Subcutaneous adipose tissue (tissue), 4 donors: ENCODE results near the gene GALNT8. TPM values are rescaled to one million over a fixed set of nuclear protein-coding genes. Genes with fewer than 3 reads are reported as not detected.

ENCODE experiments used
- total RNA-seq, 4 donors: library from RNA; depleted of rRNA; stranded (reverse); fragments of >200 nt; gene quantifications; one replicate each; pipeline ENCODE4 v1.1.0, GENCODE V29; 2016
- TF ChIP-seq, protein P1 (sequence below): fragments of 450-650 bp; IDR thresholded peaks from one replicate; pipeline ENCODE4 v1.5.1; 2016; ENCODE audit warnings: low read depth, mild to moderate bottlenecking, control low read depth, antibody characterized with exemption, moderate library complexity

Gene GALNT8
- total RNA-seq, 4 donors from 2014 or later: 0.33 to 3.3 (median 1.3) TPM

DNA sequence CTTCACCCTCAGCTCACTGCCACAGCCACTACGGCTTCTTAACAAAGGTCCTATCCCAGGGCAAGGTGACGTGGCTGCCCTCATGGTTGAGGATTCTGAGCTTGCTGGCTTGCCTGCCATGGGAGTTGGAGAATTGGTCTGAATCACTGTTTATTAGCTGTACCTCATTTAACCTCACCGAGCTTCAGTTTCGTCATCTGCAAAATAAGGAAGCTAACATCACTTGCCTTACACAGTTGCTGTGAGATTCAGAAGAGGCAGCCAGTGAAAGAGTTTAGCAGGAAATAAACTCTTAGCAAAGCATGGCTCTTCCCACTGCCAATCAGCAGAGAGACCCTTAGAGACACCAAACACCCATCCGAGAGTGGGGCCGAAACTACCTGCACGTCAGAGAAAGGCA is 99.5 kb downstream of the GALNT8 start:
- TF ChIP-seq, protein P1, sequence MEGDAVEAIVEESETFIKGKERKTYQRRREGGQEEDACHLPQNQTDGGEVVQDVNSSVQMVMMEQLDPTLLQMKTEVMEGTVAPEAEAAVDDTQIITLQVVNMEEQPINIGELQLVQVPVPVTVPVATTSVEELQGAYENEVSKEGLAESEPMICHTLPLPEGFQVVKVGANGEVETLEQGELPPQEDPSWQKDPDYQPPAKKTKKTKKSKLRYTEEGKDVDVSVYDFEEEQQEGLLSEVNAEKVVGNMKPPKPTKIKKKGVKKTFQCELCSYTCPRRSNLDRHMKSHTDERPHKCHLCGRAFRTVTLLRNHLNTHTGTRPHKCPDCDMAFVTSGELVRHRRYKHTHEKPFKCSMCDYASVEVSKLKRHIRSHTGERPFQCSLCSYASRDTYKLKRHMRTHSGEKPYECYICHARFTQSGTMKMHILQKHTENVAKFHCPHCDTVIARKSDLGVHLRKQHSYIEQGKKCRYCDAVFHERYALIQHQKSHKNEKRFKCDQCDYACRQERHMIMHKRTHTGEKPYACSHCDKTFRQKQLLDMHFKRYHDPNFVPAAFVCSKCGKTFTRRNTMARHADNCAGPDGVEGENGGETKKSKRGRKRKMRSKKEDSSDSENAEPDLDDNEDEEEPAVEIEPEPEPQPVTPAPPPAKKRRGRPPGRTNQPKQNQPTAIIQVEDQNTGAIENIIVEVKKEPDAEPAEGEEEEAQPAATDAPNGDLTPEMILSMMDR: no peak

- TF ChIP-seq, protein P1: no peak
Observed at GRCh38 chr12:4820971-4821370, 100.8 kb downstream of the GALNT8 start.

Other genes with a start within 250 kb of the GALNT8 start
- 1 to 10 TPM in 3 of 4 donors, under 1 TPM in 1; 0.75 to 7.8 (median 1.5) TPM for gene RAD51AP1, start 181.5 kb upstream of the GALNT8 start, total RNA-seq
- 10 to 100 TPM; 15.3 to 48.8 (median 24.0) TPM for gene DYRK4, start 158.2 kb upstream of the GALNT8 start, total RNA-seq
- 1 to 10 TPM in 2 of 4 donors, under 1 TPM in 1, not detected in 1; 0.44 to 4.5 (median 2.5) TPM for gene AKAP3, start 71.3 kb upstream of the GALNT8 start, total RNA-seq
- gene NDUFA9, start 71.3 kb upstream of the GALNT8 start, total RNA-seq: 10 to 100 TPM; 14.8 to 34.4 (median 24.3) TPM
- gene KCNA1, start 189.5 kb downstream of the GALNT8 start, total RNA-seq: 1 to 10 TPM in 2 of 4 donors, under 1 TPM in 1, not detected in 1; 0.34 to 1.8 (median 1.1) TPM